PC-9 (cell line): ENCODE data around the gene GAPDHS. TPM values are rescaled to one million over a fixed set of nuclear protein-coding genes. Genes with fewer than 3 reads are reported as not detected.

ENCODE experiments used
- BruUV-seq: library from RNA; stranded (reverse); fragments of 400-500 nt; replicated peaks from 2 replicates; lab custom pipeline; 2021; lab: Mats Ljungman, UMichigan
- CTCF ChIA-PET: fragments of 300-600 bp; sonication (Branson Sonifier 250); formaldehyde crosslinking; loops from one replicate; lab custom pipeline; 2022; ENCODE audit warnings: antibody characterized with exemption; lab: Charles Lee
- POLR2A ChIA-PET: fragments of 300-600 bp; sonication (Branson Sonifier 250); formaldehyde crosslinking; loops from one replicate; lab custom pipeline; 2022; ENCODE audit warnings: antibody characterized with exemption; ENCODE audit not compliant: unreplicated experiment; lab: Charles Lee
- DNase-seq, 2 experiments: peaks; one replicate each; pipeline versions ENCODE4 v3.0.0 to v3.0.0-alpha.2; 2015 to 2022; ENCODE audit warnings: mixed read lengths in 1 of 2
- H2AFZ ChIP-seq: fragments of 200-600 bp; sonication (generic); 2 replicates; pipeline ENCODE4 v1.8.1; 2017; ENCODE audit warnings: antibody characterized with exemption
- H3F3A ChIP-seq: fragments of 200-600 bp; sonication (generic); 2 replicates; pipeline ENCODE4 v1.8.1; 2017; ENCODE audit warnings: antibody characterized with exemption, mild to moderate bottlenecking, low read depth; ENCODE audit not compliant: insufficient read depth
- H3K27ac ChIP-seq: fragments of 200-600 bp; sonication (generic); 2 replicates; pipeline ENCODE4 v1.6.1; 2016; ENCODE audit warnings: mixed run types
- H3K27me3 ChIP-seq: fragments of 200-600 bp; sonication (generic); 2 replicates; pipeline ENCODE4 v1.6.1; 2016; ENCODE audit warnings: low read depth, mixed run types; ENCODE audit not compliant: insufficient read depth
- H3K36me3 ChIP-seq: fragments of 200-600 bp; sonication (generic); 2 replicates; pipeline ENCODE4 v1.6.1; 2016; ENCODE audit warnings: low read depth, mixed run types
- H3K4me1 ChIP-seq: fragments of 200-600 bp; sonication (generic); replicated peaks from 2 replicates; pipeline ENCODE4 v1.6.1; 2016; ENCODE audit warnings: mixed run types; ENCODE audit not compliant: insufficient read depth
- H3K4me2 ChIP-seq: fragments of 200-600 bp; sonication (generic); 2 replicates; pipeline ENCODE4 v1.6.1; 2017; ENCODE audit warnings: mixed run types
- H3K4me3 ChIP-seq: fragments of 200-600 bp; sonication (generic); 2 replicates; pipeline ENCODE4 v1.6.1; 2016; ENCODE audit warnings: mixed run types
- H3K79me2 ChIP-seq: fragments of 200-600 bp; sonication (generic); 2 replicates; pipeline ENCODE4 v1.6.1; 2017; ENCODE audit warnings: low read depth, mixed run types
- H3K9me2 ChIP-seq: fragments of 200-600 bp; sonication (generic); 2 replicates; pipeline ENCODE4 v1.8.1; 2017; ENCODE audit warnings: mild to moderate bottlenecking; ENCODE audit not compliant: insufficient read depth
- H3K9me3 ChIP-seq: fragments of 200-600 bp; sonication (generic); 2 replicates; pipeline ENCODE4 v1.8.1; 2016; ENCODE audit warnings: low read depth; ENCODE audit not compliant: insufficient read depth
- H4K20me1 ChIP-seq: fragments of 200-600 bp; sonication (generic); 2 replicates; pipeline ENCODE4 v1.8.1; 2017; ENCODE audit not compliant: insufficient read depth
- CTCF ChIP-seq: fragments of 200-600 bp; sonication (generic); conservative IDR thresholded peaks from 2 replicates; pipeline ENCODE4 v1.6.1; 2017; ENCODE audit warnings: mixed run types, antibody characterized with exemption, mild to moderate bottlenecking, moderate library complexity
- EZH2 ChIP-seq: fragments of 200-600 bp; sonication (generic); IDR thresholded peaks from 2 replicates; pipeline ENCODE4 v1.8.0; 2017; ENCODE audit warnings: antibody characterized with exemption, low read depth
- intact Hi-C: fragments of 100-400 bp; cut with micrococcal nuclease; formaldehyde crosslinking; loops from one replicate; pipeline ENCODE4 v1.10.0; 2022; ENCODE audit not compliant: unreplicated experiment
- total RNA-seq: library from RNA; stranded (reverse); gene quantifications from 2 replicates; pipeline ENCODE4 v1.2.3, GENCODE V29; 2021

Gene GAPDHS
- total RNA-seq, 1 experiment from 2014 or later = not detected

GRCh38 chr19:35509018-35509652 lies 24.1 kb upstream of the GAPDHS start:
- ChIA-PET CTCF (interaction anchor here (0.6 to 2.3 kb wide), 3 partner anchors 14 to 39 kb away, joined by 3 to 10 read pairs (median 3); no protein-coding TSS in a partner anchor), POLR2A (interaction anchor here (0.5 to 0.6 kb wide), 2 partner anchors 61 to 239 kb away, joined by 3 to 8 read pairs; partner anchors contain the start of gene LIN37)
- Histone ChIP-seq H3K4me1 (peaks cover 22% of the 10 kb centered on the region), H3K4me3 (peak overlapping the region; percentile 77), H4K20me1 (peaks cover 4% of the 10 kb centered on the region; the same call in 1 of the 2 replicates), H3K9me2 (no peaks in the 10 kb centered on the region), H3K36me3 (peaks cover 8% of the 10 kb centered on the region; the same call in 1 of the 2 replicates), H3K27ac (peak overlapping the region; percentile 90), H2AFZ (peak overlapping the region; percentile 86), H3K4me2 (peak overlapping the region; percentile 94), H3K27me3 (no peaks in the 10 kb centered on the region), H3K79me2 (peaks cover 19% of the 10 kb centered on the region), H3K9me3 (no peaks in the 10 kb centered on the region), H3F3A (peaks cover 9% of the 10 kb centered on the region; the same call in 1 of the 2 replicates)
- TF ChIP-seq EZH2 = no peak
- no peak; the same call in 1 of the 2 replicates for TF ChIP-seq CTCF
- DNase-seq = peak; percentile 69 to 70
- intact Hi-C loops = no loop called here
- no TSS peak for BruUV-seq

GRCh38 chr19:35509861-35510625 lies 23.2 kb upstream of the GAPDHS start:
- H3K9me3 ChIP-seq = no peaks in the 10 kb centered on the region
- H4K20me1 ChIP-seq = peaks cover 4% of the 10 kb centered on the region; the same call in 1 of the 2 replicates
- TF ChIP-seq CTCF (peak; percentile 97), EZH2 (no peak)
- H3K36me3 ChIP-seq = peaks cover 8% of the 10 kb centered on the region; the same call in 1 of the 2 replicates
- peaks cover 24% of the 10 kb centered on the region for H3K4me1 ChIP-seq
- peak; percentile 81 to 95 for DNase-seq
- peak overlapping the region; percentile 86 for H2AFZ ChIP-seq
- H3K4me2 ChIP-seq = peak overlapping the region; percentile 94
- H3K27ac ChIP-seq = peak overlapping the region; percentile 90
- CTCF ChIA-PET = interaction anchor here (0.6 to 2.3 kb wide), 6 partner anchors 22 to 219 kb away, joined by 3 to 10 read pairs (median 4); partner anchors contain the start of gene COX6B1
- H3K79me2 ChIP-seq = peaks cover 19% of the 10 kb centered on the region
- H3F3A ChIP-seq = peaks cover 9% of the 10 kb centered on the region; the same call in 1 of the 2 replicates
- TSS peak; percentile 77 for BruUV-seq
- no peaks in the 10 kb centered on the region for H3K27me3 ChIP-seq
- intact Hi-C loops = loop anchor here (1.0 to 5.0 kb wide), 4 partner anchors 35 to 207 kb away; partner anchors contain the start of gene TMEM147
- no peaks in the 10 kb centered on the region for H3K9me2 ChIP-seq
- POLR2A ChIA-PET = interaction anchor here (0.5 to 0.7 kb wide), 7 partner anchors 13 to 307 kb away, joined by 3 to 7 read pairs (median 4); partner anchors contain the start of gene LIN37
- peak overlapping the region; percentile 77 for H3K4me3 ChIP-seq

- intact Hi-C loops = loop anchor here (1.0 to 5.0 kb wide), 4 partner anchors 35 to 207 kb away; partner anchors contain the start of gene TMEM147
- H3K9me3 ChIP-seq = no peaks in the 10 kb centered on the region
Observed at GRCh38 chr19:35510626-35510964, 22.7 kb upstream of the GAPDHS start.

More at GRCh38 chr19:35510626-35510964, 22.7 kb upstream of the GAPDHS start:
- H4K20me1 ChIP-seq = peaks cover 4% of the 10 kb centered on the region; the same call in 1 of the 2 replicates
- no peak for DNase-seq
- peak overlapping the region; percentile 47; the same call in 1 of the 2 replicates for H2AFZ ChIP-seq
- H3K4me1 ChIP-seq = peaks cover 24% of the 10 kb centered on the region
- TF ChIP-seq EZH2 = no peak
- TF ChIP-seq CTCF = peak; percentile 24; the same call in 1 of the 2 replicates
- no peaks in the 10 kb centered on the region for H3K27me3 ChIP-seq
- H3F3A ChIP-seq = peaks cover 9% of the 10 kb centered on the region; the same call in 1 of the 2 replicates
- no peak overlapping the region for H3K27ac ChIP-seq
- H3K36me3 ChIP-seq = peaks cover 2% of the 10 kb centered on the region; the same call in 1 of the 2 replicates
- BruUV-seq = no TSS peak
- peak overlapping the region; percentile 94 for H3K4me2 ChIP-seq
- peak overlapping the region; percentile 77; the same call in 1 of the 2 replicates for H3K4me3 ChIP-seq
- POLR2A ChIA-PET = interaction anchor here (0.5 to 0.7 kb wide), 7 partner anchors 13 to 308 kb away, joined by 3 to 7 read pairs (median 4); partner anchors contain the start of gene LIN37
- H3K9me2 ChIP-seq = no peaks in the 10 kb centered on the region
- peaks cover 19% of the 10 kb centered on the region for H3K79me2 ChIP-seq
- CTCF ChIA-PET = interaction anchor here (0.6 to 2.3 kb wide), 6 partner anchors 21 to 220 kb away, joined by 3 to 10 read pairs (median 4); partner anchors contain the start of gene COX6B1
